Activated T-cell treated with anti-CD3 and anti-CD28 coated beads, Interleukin-2, amount 50 U/mL, for 72 hours (primary cell): Measurements from ENCODE around the gene LRRC57. TPM values are rescaled to one million over a fixed set of nuclear protein-coding genes. Genes with fewer than 3 reads are reported as not detected.
A peak's percentile ranks its signal among the peaks of the same experiment; 100 is the strongest.

ENCODE experiments used
- ATAC-seq, 2 donors: fragments of 150-1000 bp; cut with Tn5 transposase; replicated peaks in 1 of 2; 2 replicates each; pipeline ENCODE4 v1.10.0; 2021; ENCODE audit warnings: moderate library complexity in 2 of 2, mild to moderate bottlenecking in 1 of 2
- DNase-seq, 2 donors: peaks; one replicate each; pipeline ENCODE4 v3.0.0; 2021 to 2022; ENCODE audit warnings: mixed read lengths in 1 of 2
- H3K27ac Mint-ChIP-seq: one replicate; pipeline ENCODE4 v1.8.0; 2022; ENCODE audit warnings: mild to moderate bottlenecking, moderate library complexity, mixed read lengths
- H3K27me3 Mint-ChIP-seq: one replicate; pipeline ENCODE4 v1.8.0; 2022; ENCODE audit warnings: low read depth, mixed read lengths
- H3K36me3 Mint-ChIP-seq, 2 donors: one replicate each; pipeline ENCODE4 v1.8.0; 2022; ENCODE audit warnings: mixed read lengths in 2 of 2, mild to moderate bottlenecking in 1 of 2; ENCODE audit not compliant: insufficient read depth in 2 of 2
- H3K4me1 Mint-ChIP-seq: one replicate; pipeline ENCODE4 v1.8.0; 2022; ENCODE audit warnings: low read depth, mixed read lengths
- H3K4me3 Mint-ChIP-seq, 2 donors: one replicate each; pipeline ENCODE4 v1.8.0; 2022; ENCODE audit warnings: mild to moderate bottlenecking in 2 of 2, mixed read lengths in 2 of 2, moderate library complexity in 2 of 2
- H3K9me3 Mint-ChIP-seq, 2 donors: one replicate each; pipeline ENCODE4 v1.8.0; 2022; ENCODE audit warnings: mixed read lengths in 2 of 2
- total RNA-seq, 2 donors: library from RNA; stranded (reverse); gene quantifications; one replicate each; pipeline ENCODE4 v1.2.3, GENCODE V29; 2022

The LRRC57 gene
- total RNA-seq: 10 to 100 TPM; 26.2 to 29.3 TPM

DNA sequence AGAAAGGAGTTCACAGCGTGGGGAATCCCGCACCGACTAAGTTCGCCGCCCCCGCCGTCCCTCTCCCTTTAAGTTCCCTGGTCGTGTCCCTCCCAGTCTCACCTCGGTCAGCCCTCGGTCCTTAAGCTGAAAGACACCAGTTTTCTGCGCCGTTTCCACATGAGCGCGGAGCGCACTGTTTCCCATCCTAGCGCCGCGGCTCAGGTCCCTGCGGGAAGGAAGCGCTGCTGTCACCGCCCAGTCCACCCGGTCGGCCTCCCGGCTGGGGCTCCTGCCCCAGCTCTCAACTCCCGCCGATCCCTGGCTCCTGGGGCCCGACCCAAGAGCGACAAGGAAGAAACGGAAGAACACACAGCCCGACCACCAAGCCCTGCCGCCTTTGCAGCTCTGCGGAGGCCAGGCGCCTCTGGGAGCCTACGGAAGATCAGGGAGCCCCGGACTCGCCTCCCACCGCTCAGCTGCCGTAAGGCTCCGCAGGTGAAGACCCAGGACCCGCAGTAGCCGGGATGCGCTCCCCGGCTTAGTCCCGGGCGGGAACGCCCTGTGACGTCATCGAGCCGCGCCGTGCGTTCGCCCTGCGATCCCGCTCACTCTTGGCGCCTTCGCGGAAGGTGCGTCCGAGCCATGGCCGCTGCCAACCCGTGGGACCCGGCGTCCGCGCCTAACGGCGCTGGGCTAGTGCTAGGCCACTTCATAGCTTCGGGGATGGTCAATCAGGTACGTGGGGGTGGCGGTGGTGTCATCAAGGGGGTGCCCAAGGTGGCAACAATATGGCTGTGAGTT lies at the start of gene LRRC57, which contains the start of gene HAUS2:
LRRC57 (minus strand) TSS at position 545 of the 783 bp plus-strand sequence; CDS start at position 186, 359 bp downstream.
HAUS2 (plus strand) TSS at position 590 of the 783 bp plus-strand sequence; CDS start at position 625, 35 bp downstream.
- Mint-ChIP-seq H3K4me3 (peak within 1 kb of the TSS; percentile 93 to 96), H3K4me1 (peaks cover 52% of the 10 kb centered on the region), H3K36me3 (peaks cover 6 to 16% of the 10 kb centered on the region in 2 donors), H3K9me3 (no peaks in the 10 kb centered on the region), H3K27ac (peak within 1 kb of the TSS; percentile 92), H3K27me3 (no peaks in the 10 kb centered on the region)
- peak; percentile 92 for DNase-seq
- ATAC-seq: peak; percentile 93 to 94

DNA sequence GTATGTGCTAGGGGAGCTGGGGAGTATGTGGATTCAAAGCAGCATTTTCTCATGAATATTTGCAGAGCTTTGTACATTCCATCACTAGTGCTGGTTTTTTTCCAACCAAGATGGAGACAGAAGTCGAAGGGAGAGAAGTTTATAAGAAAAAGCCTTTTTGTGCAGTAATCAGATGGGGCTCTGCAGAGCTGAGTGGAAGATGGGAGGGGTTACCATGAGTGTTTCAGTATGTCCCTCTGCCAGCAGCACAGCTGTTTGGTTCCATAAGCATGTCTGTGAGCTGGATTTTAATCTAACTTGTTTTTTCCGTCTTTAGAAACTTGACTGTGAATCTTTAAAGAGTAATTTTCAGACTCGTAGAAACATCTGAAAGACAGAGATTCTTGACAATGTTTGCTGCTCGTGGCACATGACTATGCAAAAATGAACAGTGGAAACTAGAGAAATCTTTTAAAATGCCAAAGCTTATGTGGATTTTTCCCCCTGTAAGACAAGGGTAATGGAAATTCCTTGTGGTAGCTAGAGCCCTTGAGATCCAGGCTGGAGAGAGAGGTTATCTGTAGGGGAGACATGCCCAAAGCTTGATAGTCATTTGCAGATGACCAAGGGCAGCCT lies 47.1 kb upstream of the LRRC57 start:
- no peak for ATAC-seq

DNA sequence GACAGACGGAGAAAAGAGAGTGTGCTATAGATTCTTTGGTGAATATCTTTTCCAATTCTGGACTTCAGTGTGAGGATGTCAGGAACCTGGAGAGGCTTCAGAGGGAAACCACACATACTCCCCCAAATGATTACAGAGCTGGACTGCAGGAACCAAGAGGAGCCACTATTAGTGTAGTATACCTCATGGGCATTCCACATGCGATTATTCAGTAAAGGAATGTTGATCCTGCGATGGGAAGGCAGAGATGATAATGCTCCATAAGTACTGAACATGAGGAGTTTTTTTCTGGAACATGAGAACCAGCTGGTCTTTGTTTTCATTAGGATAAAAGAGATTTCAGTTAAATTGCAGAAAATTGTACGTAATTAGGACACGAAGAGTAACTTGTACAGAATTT lies 45.5 kb upstream of the LRRC57 start:
- ATAC-seq (no peak), DNase-seq (no peak)
- Mint-ChIP-seq H3K4me3 (no peak overlapping the region), H3K36me3 (peaks cover 0 to 3% of the 10 kb centered on the region in 2 donors), H3K4me1 (no peaks in the 10 kb centered on the region), H3K9me3 (no peaks in the 10 kb centered on the region), H3K27ac (no peak overlapping the region), H3K27me3 (no peaks in the 10 kb centered on the region)

More for the DNA sequence above, 47.1 kb upstream of the LRRC57 start:
- no peak overlapping the region for H3K4me3 Mint-ChIP-seq
- no peaks in the 10 kb centered on the region for H3K27me3 Mint-ChIP-seq
- H3K27ac Mint-ChIP-seq: no peak overlapping the region
- H3K36me3 Mint-ChIP-seq: no peaks in the 10 kb centered on the region
- no peaks in the 10 kb centered on the region for H3K4me1 Mint-ChIP-seq
- no peak for DNase-seq
- no peaks in the 10 kb centered on the region for H3K9me3 Mint-ChIP-seq

DNA sequence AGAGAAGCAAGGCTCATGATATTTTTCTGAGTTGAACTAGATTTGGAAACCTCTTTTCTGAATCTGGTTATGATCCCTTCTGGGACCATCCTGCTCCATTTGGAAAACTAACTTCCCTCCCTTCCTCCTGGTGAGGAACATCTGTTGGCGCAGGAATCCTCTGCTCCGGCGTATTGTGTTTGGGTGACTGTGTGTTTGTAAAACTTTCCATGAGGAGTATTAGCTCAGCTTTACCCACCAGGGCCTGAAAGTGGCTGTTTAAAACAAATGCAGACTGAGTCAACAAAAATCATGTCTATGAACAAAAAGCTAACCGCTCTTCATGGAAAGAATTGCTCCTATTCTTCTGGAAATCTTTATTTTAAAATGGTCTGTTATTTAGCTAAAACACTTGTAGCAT lies 44.5 kb upstream of the LRRC57 start:
- H3K4me3 Mint-ChIP-seq: no peak overlapping the region
- H3K27me3 Mint-ChIP-seq: no peaks in the 10 kb centered on the region
- DNase-seq (no peak), ATAC-seq (no peak)
- H3K9me3 Mint-ChIP-seq: no peaks in the 10 kb centered on the region
- no peak overlapping the region for H3K27ac Mint-ChIP-seq
- peaks cover 1 to 3% of the 10 kb centered on the region in 2 donors for H3K36me3 Mint-ChIP-seq
- no peaks in the 10 kb centered on the region for H3K4me1 Mint-ChIP-seq

DNA sequence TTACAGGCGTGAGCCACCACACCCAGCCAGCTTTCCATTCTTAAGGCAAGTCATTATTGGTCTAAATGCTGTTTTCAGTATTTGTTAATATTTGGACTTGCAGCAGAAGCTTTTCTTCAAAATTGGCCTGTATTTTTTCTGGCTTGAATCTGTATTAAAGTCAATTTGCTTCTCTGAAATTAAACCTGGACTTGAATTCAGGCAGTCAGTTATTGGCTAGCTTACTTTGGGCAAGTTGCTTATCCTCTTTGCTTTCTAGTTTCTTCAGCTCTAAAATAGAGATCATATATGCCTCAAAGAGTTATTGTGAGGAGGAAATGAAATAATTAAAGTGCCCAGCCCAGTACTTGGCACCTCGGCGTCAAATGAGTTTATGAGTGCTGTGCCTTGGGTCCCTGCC lies 44.1 kb upstream of the LRRC57 start:
- Mint-ChIP-seq H3K9me3 (no peaks in the 10 kb centered on the region), H3K27ac (no peak overlapping the region), H3K4me1 (no peaks in the 10 kb centered on the region), H3K4me3 (no peak overlapping the region), H3K27me3 (no peaks in the 10 kb centered on the region), H3K36me3 (peaks cover 1 to 3% of the 10 kb centered on the region in 2 donors)
- ATAC-seq: no peak
- no peak for DNase-seq

DNA sequence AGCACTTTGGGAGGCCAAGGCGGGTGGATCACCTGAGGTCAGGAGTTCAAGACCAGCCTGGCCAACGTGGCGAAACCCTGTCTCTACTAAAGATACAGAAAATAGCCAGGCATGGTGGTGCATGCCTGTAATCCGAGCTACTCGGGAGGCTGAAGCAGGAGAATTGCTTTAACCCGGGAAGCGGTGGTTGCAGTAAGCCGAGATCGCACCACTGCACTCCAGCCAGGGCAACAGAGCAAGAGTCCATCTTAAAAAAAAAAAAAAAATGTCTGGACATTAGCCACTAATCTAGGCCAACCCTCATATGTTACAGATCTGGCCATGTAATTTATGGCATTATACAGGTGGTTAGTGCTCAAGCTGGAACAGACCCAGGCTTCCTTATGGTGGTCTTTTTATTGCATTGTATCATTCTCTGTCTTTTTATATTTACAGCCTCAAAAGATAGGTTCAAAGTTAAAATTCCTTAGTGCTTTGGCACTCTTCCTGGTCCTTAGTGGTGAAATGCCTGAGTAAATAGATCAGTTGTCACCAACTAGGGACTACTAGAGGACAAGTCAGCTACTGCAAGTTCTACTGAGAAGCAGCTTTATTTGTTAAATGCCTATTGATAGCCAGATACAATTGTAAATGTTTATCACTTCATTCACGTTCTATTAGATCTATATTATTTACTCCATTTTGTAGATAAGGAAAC lies 42.8 kb upstream of the LRRC57 start:
- Mint-ChIP-seq H3K9me3 (no peaks in the 10 kb centered on the region), H3K36me3 (peaks cover 1 to 3% of the 10 kb centered on the region in 2 donors), H3K27me3 (no peaks in the 10 kb centered on the region), H3K4me3 (no peak overlapping the region), H3K4me1 (no peaks in the 10 kb centered on the region), H3K27ac (no peak overlapping the region)
- DNase-seq (no peak), ATAC-seq (no peak)

DNA sequence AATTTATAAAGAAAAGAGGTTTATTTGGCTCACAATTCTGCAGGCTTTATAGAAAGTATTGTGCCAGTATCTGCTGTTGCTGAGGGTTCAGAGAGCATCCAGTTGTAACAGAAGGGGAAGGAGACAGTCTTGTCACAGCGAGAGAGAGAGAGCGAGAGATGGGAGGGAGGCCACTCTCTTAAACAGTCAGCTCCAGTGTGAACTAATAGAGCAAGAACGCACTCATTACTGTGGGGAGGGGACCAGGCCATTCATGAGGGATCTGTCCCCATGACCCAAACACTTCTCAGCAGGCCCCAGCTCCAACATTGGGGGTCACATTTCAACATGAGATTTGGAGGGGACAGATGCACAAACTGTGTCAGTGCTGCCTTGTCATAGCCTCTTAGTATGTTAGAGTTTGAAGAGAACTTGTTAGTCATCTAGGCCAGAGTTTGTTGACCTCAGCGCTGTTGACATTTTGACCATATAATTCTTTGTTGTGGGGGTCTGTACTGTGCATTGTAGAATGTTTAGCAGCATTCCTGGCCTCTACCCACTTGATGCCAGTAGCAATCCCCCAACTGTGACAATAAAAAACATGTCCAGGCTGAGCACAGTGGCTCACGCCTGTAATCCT lies 42.1 kb upstream of the LRRC57 start:
- no peaks in the 10 kb centered on the region for H3K4me1 Mint-ChIP-seq
- no peak overlapping the region for H3K4me3 Mint-ChIP-seq
- DNase-seq (no peak), ATAC-seq (no peak)
- H3K36me3 Mint-ChIP-seq: peaks cover 3% of the 10 kb centered on the region in 2 donors
- no peaks in the 10 kb centered on the region for H3K9me3 Mint-ChIP-seq
- H3K27ac Mint-ChIP-seq: no peak overlapping the region
- no peaks in the 10 kb centered on the region for H3K27me3 Mint-ChIP-seq

DNA sequence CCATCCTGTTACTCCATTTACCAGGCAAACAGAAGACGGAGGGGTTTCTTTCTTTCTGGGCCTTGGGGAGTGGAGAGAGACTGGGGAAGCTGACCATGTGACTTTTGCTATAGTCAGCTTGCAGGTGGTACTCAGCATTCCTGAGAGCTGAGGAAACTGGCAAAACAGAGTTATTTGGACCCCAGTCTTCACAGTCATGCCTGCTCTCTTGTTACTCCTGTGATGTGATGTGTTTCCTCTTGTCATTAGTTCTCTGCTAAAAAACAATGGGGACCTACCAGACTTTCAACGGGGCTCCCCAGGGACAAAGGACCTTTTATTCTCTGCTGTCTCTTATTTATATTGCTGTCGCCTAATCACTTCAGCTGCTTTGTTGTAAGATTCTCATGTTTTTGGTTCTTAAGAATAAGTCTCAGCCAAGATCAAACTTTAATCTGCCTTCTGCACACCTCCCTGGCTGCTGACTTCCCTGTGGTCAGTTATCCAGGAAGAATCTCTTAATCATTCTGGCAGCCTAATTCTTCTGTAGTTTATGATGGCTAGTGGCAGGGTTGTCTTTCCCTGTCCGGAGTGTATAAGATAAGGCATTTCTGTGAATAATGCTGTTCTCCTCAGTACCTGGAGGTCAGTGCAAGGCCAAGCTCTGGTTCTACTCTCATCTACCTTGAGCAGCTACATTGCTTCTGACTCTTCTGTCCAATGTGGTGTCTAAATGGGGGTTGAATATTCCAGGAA lies 35.6 kb upstream of the LRRC57 start:
- no peak for ATAC-seq
- DNase-seq: no peak
- no peaks in the 10 kb centered on the region for H3K9me3 Mint-ChIP-seq
- H3K4me3 Mint-ChIP-seq: no peak overlapping the region
- H3K27me3 Mint-ChIP-seq: peaks cover 8% of the 10 kb centered on the region
- H3K36me3 Mint-ChIP-seq: peaks cover 0 to 3% of the 10 kb centered on the region in 2 donors
- H3K4me1 Mint-ChIP-seq: peaks cover 29% of the 10 kb centered on the region
- no peak overlapping the region for H3K27ac Mint-ChIP-seq

DNA sequence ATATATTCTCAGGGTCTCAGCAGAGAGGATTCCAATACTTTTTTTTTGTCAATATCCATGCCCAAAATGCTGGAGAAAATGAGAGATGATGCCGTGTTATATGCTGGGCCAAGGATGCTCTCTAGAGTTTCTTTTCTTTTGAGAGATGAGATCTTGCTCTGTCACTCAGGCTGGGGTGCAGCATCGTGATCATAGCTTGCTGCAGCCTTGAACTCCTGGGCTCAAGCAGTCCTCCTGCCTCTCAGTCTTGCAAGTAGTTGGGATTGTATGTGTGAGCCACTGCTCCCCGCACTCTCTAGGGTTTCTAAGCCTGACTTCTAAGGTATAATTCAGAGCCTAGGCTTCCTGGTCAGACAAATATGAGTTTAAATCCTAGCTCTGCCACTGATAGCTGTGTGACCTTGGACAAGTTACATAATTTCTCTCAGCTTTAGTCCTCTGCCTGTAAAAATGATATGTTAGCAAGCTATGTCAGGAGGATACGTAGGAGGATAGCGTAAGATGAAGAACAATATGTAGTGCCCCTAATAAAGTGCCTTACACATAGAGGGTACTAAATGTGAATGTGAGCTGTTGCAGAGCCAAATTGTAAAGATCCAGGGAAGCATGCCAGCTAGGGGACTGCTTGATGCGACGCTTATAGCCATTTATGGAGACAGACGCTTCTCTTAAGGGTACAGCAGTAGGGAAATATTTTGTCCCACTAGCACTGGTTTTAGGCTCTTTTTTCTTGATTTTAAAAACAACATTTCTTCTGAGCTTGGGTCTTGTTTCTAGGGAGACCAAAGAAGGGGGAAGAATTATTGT lies 34.2 kb upstream of the LRRC57 start:
- no peaks in the 10 kb centered on the region for H3K9me3 Mint-ChIP-seq
- DNase-seq (no peak), ATAC-seq (no peak)
- H3K27ac Mint-ChIP-seq: no peak overlapping the region
- H3K27me3 Mint-ChIP-seq: peaks cover 19% of the 10 kb centered on the region
- H3K36me3 Mint-ChIP-seq: peaks cover 0 to 2% of the 10 kb centered on the region in 2 donors
- H3K4me1 Mint-ChIP-seq: peaks cover 33% of the 10 kb centered on the region
- no peak overlapping the region for H3K4me3 Mint-ChIP-seq

DNA sequence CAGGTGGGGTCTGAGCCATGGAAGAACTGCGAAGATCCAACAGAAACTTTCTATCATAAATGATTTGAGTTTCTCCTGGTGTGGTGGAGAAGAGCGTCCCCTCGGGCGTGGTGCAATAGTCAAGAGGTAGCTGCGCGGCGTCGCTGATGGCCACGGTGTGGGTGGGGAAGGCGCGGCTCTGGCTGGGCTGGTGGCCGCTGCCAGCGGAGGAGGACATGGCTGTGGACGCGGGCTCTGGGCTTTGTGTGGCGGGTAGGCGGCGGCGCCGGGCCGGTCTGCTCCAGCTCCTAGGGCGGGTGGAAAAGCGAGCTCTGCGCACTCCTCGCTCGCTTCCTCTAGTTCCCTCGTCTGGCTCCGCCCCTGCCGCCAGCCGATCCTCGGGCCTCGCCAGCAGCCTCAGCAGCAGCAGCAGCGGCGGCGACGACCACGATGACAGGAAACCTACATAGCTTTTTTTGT lies 32.7 kb upstream of the LRRC57 start:
- peak overlapping the region; percentile 78 to 96 for H3K4me3 Mint-ChIP-seq
- H3K27me3 Mint-ChIP-seq: peaks cover 24% of the 10 kb centered on the region
- H3K27ac Mint-ChIP-seq: peak overlapping the region; percentile 43
- H3K9me3 Mint-ChIP-seq: no peaks in the 10 kb centered on the region
- ATAC-seq (peak; percentile 99), DNase-seq (peak; percentile 84 to 88)
- H3K4me1 Mint-ChIP-seq: peaks cover 42% of the 10 kb centered on the region
- peaks cover 0 to 2% of the 10 kb centered on the region in 2 donors for H3K36me3 Mint-ChIP-seq

DNA sequence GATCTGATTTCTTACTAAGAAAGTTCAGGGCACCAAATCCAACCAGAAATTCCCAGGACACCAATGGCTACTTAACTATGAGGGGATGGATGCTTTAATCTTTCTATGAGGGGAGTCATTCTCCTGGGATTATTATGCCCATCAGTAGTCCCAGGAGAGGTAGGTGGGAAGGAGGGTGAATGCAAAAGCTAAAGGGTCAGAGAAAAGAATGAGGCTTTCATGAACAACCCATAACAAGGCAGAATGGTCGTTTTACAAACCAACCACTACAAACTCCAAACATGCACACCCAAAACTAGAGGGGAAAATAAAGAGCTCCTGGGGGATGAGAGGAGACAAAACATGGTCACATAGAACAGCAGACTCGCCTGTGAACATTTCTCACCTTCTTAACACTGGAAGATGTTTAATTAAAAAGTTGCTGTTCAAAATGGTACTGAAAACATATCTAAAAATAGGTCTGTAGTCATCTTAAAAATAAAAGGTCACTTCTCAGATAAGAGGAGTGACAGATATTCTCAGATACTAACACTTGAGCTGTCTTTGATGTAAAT lies 30.5 kb upstream of the LRRC57 start:
- Mint-ChIP-seq H3K27ac (no peak overlapping the region), H3K4me1 (peaks cover 56% of the 10 kb centered on the region), H3K4me3 (no peak overlapping the region), H3K36me3 (peaks cover 0 to 2% of the 10 kb centered on the region in 2 donors), H3K9me3 (no peaks in the 10 kb centered on the region), H3K27me3 (peaks cover 28% of the 10 kb centered on the region)
- DNase-seq: no peak
- no peak for ATAC-seq
